Smooth muscle cell (in vitro differentiated cells): ENCODE results near the gene ADGRL3. TPM values are rescaled to one million over a fixed set of nuclear protein-coding genes. Genes with fewer than 3 reads are reported as not detected.
A peak's percentile ranks its signal among the peaks of the same experiment; 100 is the strongest.

Source experiments
- DNase-seq: peaks from one replicate; lab custom pipeline; 2025; ENCODE audit not compliant: unreplicated experiment; lab: John Stamatoyannopoulos, UW
- H2AFZ ChIP-seq: fragments of 200-600 bp; sonication (generic); 2 replicates; pipeline ENCODE4 v1.6.0; 2016; ENCODE audit warnings: antibody characterized with exemption, low read depth, mild to moderate bottlenecking
- H3F3A ChIP-seq: fragments of 200-600 bp; sonication (generic); 2 replicates; pipeline ENCODE4 v1.6.0; 2017; ENCODE audit warnings: antibody characterized with exemption, low read depth
- H3K27ac ChIP-seq: fragments of 200-600 bp; sonication (generic); 2 replicates; pipeline ENCODE4 v1.5.1; 2016; ENCODE audit warnings: low read depth, mild to moderate bottlenecking
- H3K27me3 ChIP-seq: fragments of 200-600 bp; sonication (generic); 2 replicates; pipeline ENCODE4 v1.6.1; 2016; ENCODE audit warnings: low read depth, mild to moderate bottlenecking
- H3K36me3 ChIP-seq: fragments of 200-600 bp; sonication (generic); 2 replicates; pipeline ENCODE4 v1.5.1; 2016; ENCODE audit warnings: low read depth
- H3K4me1 ChIP-seq: fragments of 200-600 bp; sonication (generic); 2 replicates; pipeline ENCODE4 v1.5.1; 2016; ENCODE audit warnings: low read depth
- H3K4me2 ChIP-seq: fragments of 200-600 bp; sonication (generic); 2 replicates; pipeline ENCODE4 v1.6.0; 2016; ENCODE audit warnings: mild to moderate bottlenecking
- H3K4me3 ChIP-seq: fragments of 200-600 bp; sonication (generic); 2 replicates; pipeline ENCODE4 v1.5.1; 2016; ENCODE audit warnings: mild to moderate bottlenecking
- H3K79me2 ChIP-seq: fragments of 200-600 bp; sonication (generic); 2 replicates; pipeline ENCODE4 v1.6.0; 2016; ENCODE audit warnings: low read depth, mild to moderate bottlenecking
- H3K9ac ChIP-seq: fragments of 200-600 bp; sonication (generic); 2 replicates; pipeline ENCODE4 v1.6.0; 2016; ENCODE audit warnings: low read depth
- H3K9me3 ChIP-seq: fragments of 200-600 bp; sonication (generic); replicated peaks from 2 replicates; pipeline ENCODE4 v1.5.1; 2016; ENCODE audit warnings: low read depth
- H4K20me1 ChIP-seq: fragments of 200-600 bp; sonication (generic); 2 replicates; pipeline ENCODE4 v1.6.0; 2016; ENCODE audit warnings: low read depth
- WGBS: methylation state at CpG from one replicate; pipeline ENCODE4 v1.1.7; 2016; ENCODE audit warnings: low lambda C conversion rate; 5-methylcytosine and 5-hydroxymethylcytosine counted together
- polyA plus RNA-seq: library from polyadenylated mRNA; unstranded; fragments of >200 nt; fragmentation: Nextera tagmentation; extraction: Ambion mirVana; gene quantifications from 2 replicates; pipeline ENCODE4 v1.2.1, GENCODE V29; 2016
- total RNA-seq: library from RNA; depleted of rRNA; stranded (reverse); fragments of >200 nt; gene quantifications from 2 replicates; pipeline ENCODE4 v1.2.3, GENCODE V29; 2014
- TF ChIP-seq, protein P1 (sequence below): fragments of 200-600 bp; sonication (generic); IDR thresholded peaks from 2 replicates; pipeline ENCODE4 v1.5.1; 2017; ENCODE audit warnings: borderline replicate concordance, mild to moderate bottlenecking, antibody characterized with exemption; ENCODE audit not compliant: insufficient read depth, poor library complexity, severe bottlenecking

ADGRL3 gene
- total and polyA plus RNA-seq, 2 experiments from 2014 or later = 2.4 to 9.5 TPM

DNA sequence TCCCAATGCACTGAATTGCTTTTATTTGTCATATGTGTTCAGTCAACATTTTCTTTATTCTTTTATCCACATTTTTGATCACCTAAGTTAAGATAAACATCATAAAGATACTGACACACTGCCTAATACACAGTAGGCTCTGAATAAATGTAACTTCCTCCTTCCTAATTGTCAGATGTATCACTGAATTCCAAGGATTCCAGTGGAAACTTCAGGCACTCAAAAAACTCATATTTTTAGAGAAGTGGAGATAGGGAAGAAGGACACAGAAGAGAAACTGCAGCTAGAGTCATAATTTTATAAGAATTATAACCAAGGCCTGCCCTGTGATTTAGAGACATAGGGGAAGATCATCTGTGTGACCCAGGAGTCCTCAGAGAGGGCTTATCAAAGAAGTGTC is 753.3 kb downstream of the ADGRL3 start:
- Histone ChIP-seq H3F3A (no peaks in the 10 kb centered on the region), H4K20me1 (no peaks in the 10 kb centered on the region), H3K9me3 (no peaks in the 10 kb centered on the region), H3K27me3 (no peaks in the 10 kb centered on the region), H3K79me2 (no peaks in the 10 kb centered on the region), H3K36me3 (no peaks in the 10 kb centered on the region), H3K4me2 (peak overlapping the region; percentile 51), H2AFZ (peak overlapping the region; percentile 54), H3K4me1 (no peaks in the 10 kb centered on the region), H3K27ac (no peak overlapping the region), H3K9ac (no peak overlapping the region), H3K4me3 (no peak overlapping the region)
- TF ChIP-seq, protein P1, sequence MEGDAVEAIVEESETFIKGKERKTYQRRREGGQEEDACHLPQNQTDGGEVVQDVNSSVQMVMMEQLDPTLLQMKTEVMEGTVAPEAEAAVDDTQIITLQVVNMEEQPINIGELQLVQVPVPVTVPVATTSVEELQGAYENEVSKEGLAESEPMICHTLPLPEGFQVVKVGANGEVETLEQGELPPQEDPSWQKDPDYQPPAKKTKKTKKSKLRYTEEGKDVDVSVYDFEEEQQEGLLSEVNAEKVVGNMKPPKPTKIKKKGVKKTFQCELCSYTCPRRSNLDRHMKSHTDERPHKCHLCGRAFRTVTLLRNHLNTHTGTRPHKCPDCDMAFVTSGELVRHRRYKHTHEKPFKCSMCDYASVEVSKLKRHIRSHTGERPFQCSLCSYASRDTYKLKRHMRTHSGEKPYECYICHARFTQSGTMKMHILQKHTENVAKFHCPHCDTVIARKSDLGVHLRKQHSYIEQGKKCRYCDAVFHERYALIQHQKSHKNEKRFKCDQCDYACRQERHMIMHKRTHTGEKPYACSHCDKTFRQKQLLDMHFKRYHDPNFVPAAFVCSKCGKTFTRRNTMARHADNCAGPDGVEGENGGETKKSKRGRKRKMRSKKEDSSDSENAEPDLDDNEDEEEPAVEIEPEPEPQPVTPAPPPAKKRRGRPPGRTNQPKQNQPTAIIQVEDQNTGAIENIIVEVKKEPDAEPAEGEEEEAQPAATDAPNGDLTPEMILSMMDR = no peak
- no peak for DNase-seq

DNA sequence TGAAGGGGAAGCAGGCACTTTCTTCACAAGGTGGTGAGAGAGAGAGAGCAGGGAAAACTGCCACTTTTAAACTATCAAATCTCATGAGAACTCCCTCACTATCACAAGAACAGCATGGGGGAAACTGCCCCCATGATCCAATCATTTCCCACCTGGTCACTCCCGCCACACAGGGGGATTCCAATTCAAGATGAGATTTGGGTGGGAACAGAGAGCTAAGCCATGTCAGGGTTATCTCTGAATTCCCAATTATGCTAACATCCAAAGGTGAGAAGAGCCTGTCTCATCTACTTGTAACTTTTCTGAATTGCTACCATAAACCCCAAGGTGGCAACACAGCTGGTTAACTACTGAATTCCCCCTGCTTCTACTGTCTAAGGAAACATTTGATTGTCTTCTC is 758.5 kb downstream of the ADGRL3 start:
- Histone ChIP-seq H4K20me1 (no peaks in the 10 kb centered on the region), H3K9me3 (no peaks in the 10 kb centered on the region), H3K79me2 (no peaks in the 10 kb centered on the region), H3K9ac (no peak overlapping the region), H3K4me2 (no peak overlapping the region), H3K27me3 (no peaks in the 10 kb centered on the region), H2AFZ (no peak overlapping the region), H3K4me3 (no peak overlapping the region), H3K4me1 (no peaks in the 10 kb centered on the region), H3K27ac (no peak overlapping the region), H3F3A (no peaks in the 10 kb centered on the region), H3K36me3 (no peaks in the 10 kb centered on the region)
- 80% methylated on average over 1 of the region's 1 CpG for WGBS
- TF ChIP-seq, protein P1 = no peak
- no peak for DNase-seq

GRCh38 chr4:61959087-61959486 is 759.0 kb downstream of the ADGRL3 start:
- no peak overlapping the region for H3K4me3 ChIP-seq
- TF ChIP-seq, protein P1 = no peak
- no peaks in the 10 kb centered on the region for H3K9me3 ChIP-seq
- H3F3A ChIP-seq = no peaks in the 10 kb centered on the region
- H3K4me1 ChIP-seq = no peaks in the 10 kb centered on the region
- H3K36me3 ChIP-seq = no peaks in the 10 kb centered on the region
- no peak overlapping the region for H3K27ac ChIP-seq
- H3K9ac ChIP-seq = no peak overlapping the region
- H3K27me3 ChIP-seq = no peaks in the 10 kb centered on the region
- no peaks in the 10 kb centered on the region for H4K20me1 ChIP-seq
- no peak overlapping the region for H2AFZ ChIP-seq
- DNase-seq = no peak
- 100% methylated on average over 1 of the region's 1 CpG for WGBS
- no peak overlapping the region for H3K4me2 ChIP-seq
- no peaks in the 10 kb centered on the region for H3K79me2 ChIP-seq

DNA sequence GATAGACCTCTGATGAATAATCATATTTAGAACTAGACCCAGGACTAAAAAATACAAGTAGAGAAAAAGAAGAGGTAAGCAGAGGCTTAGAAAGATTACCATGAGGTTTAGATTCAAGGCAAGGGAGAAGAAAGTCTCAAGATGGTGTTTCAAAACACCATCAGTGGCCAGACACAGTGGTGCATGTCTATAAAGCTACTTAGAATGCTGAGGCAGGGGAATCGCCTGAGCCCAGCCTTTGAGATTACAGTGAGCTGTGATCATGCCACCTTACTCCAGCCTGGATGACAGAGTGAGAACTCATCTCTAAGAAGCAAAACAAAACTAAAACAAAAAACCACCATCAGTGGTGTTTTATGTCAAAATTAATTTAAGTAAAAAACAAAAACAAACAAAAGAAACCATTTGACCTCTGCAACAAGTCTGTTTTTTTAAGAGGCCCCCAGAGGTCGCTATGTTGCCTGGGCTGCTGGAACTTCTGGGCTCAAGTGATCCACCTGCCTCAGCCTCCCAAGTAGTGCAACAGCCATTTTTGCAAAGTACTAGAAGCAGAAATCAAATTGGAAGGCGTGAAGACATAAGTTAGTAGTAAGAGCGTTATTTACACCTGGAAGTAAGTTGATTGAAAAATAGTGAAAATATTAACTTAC is 784.3 kb downstream of the ADGRL3 start:
- Histone ChIP-seq H3K79me2 (no peaks in the 10 kb centered on the region), H3K9ac (no peak overlapping the region), H4K20me1 (no peaks in the 10 kb centered on the region), H3F3A (no peaks in the 10 kb centered on the region), H3K4me2 (no peak overlapping the region), H3K4me3 (no peak overlapping the region), H3K9me3 (no peaks in the 10 kb centered on the region), H2AFZ (no peak overlapping the region), H3K36me3 (no peaks in the 10 kb centered on the region), H3K27me3 (no peaks in the 10 kb centered on the region), H3K4me1 (no peaks in the 10 kb centered on the region), H3K27ac (no peak overlapping the region)
- no peak for DNase-seq
- TF ChIP-seq, protein P1 = no peak
- 63% methylated on average over 4 of the region's 4 CpGs for WGBS
